ENCODE data around the gene SLC2A4.

SLC2A4 gene

GRCh38 chr17:7306911-7307685, 25.6 kb downstream of the SLC2A4 start, which contains the start of gene EIF5A:
Gene EIF5A, plus strand, starts transcription at chr17:7307628. Its CDS starts 2,008 bp downstream, at chr17:7309636.
- DNase-seq (ENCODE audit: low read depth): peak; percentile 100

GRCh38 chr17:7307686-7308624, 26.4 kb downstream of the SLC2A4 start:
- no peak for DNase-seq (ENCODE audit: low read depth)

DNA sequence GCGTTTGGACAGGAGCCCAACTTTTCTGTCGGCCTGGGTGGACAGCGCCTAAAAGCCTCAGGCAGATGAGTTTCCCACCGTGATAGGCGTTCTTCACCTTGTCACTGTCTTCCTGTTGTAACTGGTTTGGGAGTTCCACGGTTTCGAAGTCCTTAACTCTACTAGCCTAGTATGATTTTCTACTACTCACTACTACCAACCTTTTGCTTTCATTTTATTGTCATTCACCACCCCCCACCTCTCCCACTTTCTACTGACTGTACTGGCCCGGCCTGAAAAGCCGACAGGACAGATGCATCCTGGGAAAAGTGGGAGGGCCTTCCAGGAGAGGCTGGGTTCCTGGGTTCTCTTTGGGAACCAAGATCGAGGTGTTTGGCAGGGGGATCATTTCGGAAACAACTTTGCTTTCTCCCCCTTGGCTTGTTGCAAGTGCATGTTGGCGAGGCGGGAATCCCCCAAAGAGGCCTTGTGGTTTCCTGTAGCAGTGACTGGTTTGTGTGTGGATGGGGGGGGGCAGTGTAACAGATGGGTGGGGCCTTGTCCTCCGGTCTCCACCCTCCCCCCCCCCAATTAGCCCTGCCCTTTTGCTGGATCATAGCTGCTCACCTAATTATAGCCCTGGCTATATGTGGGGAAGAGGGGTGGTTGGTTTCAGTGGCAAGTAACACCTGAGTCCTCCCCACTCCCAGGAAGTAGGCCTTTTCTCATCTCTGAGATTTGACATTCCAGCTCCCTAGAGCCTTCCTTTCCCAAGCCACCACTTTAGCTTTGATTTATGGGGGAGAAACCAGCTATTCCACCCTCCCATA, 27.3 kb downstream of the SLC2A4 start:
- DNase-seq (ENCODE audit: low read depth): peak; percentile 55

- DNase-seq (ENCODE audit: low read depth): no peak
These were observed 28.1 kb downstream of the SLC2A4 start for GRCh38 chr17:7309628-7310027.

GRCh38 chr17:7311110-7311705, 29.7 kb downstream of the SLC2A4 start:
- DNase-seq (ENCODE audit: low read depth): no peak

DNA sequence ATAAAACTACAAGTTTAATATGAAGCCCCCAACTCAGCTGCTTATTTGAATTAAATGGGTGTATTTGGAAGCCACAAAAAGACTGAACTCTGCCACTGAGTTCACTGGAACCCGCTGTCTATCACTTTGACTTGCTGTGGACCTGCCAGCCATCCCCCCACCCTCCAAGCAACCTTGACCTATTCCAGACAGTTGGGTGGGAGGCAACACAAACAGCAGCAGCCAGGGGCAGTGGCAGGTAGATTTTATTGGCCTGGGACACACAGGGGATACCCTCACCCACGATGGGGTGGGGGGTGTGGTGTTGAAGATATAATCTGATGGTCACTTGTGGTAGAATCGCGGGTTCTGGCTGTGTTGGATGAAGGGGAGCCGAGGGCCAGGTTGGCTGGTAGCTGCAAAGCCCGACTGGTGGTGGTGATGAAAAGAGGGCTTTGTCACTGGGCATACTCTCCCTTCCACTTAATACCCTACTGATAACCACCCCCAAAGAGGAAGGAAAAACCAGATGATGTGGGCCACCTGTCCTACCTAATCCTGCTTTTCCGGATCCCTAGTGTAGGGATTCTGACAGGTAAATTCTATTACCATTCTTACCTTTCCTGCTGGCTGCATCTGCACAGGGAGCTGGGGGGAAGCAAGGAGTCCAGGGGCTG, 31.0 kb downstream of the SLC2A4 start:
- DNase-seq (ENCODE audit: low read depth): no peak

- no peak for DNase-seq (ENCODE audit: low read depth)
These were observed 31.8 kb downstream of the SLC2A4 start for GRCh38 chr17:7313088-7313889.

DNA sequence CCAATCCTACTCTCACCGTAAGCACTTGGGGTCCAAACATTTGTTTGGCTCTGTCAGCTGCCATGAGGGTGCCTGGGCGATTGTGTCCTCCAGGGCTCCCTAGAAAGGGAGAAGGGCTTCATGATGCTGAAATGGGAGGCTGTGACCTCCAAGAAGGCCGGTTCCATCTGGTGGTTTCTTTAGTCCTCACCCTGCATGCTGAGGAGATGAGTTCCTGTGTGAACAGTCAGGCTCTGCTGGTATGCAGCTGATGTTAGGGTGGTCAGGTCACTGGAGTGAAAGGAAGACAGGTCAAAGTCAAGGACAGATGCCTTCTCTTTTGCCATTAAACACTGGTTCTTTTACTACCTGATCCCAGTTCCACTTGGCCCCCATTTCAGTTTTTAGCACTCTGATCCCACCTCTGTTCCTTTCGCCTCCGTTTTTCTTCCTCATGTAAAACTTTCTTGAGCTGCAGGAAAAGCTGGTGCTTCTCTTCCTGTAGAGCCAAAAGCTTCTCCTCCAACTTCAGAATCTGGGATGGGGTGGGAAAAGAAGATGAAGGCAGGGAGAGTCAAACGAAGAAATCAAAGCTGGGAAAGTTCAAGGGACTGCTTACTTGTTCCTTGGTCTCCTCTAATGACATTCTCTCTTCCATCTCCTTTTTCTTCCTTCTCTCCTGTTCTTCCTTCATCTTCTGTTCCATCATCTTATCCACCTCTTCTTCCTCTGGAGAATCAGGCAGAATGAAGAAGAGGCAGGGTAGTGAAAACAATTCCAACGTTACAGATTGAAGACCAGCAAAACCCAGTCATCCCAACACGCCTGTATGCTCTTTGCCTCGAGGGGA, 32.6 kb downstream of the SLC2A4 start:
- no peak for DNase-seq (ENCODE audit: low read depth)

- peak; percentile 89 for DNase-seq (ENCODE audit: low read depth)
These were observed 33.4 kb downstream of the SLC2A4 start, which contains the start of gene GPS2 for GRCh38 chr17:7314719-7315569. Gene GPS2, minus strand, starts transcription at chr17:7315360. Its CDS starts 308 bp downstream, at chr17:7315052.

GRCh38 chr17:7315570-7316235, 34.2 kb downstream of the SLC2A4 start:
- no peak for DNase-seq (ENCODE audit: low read depth)

- no peak for DNase-seq (ENCODE audit: low read depth)
These were observed 35.8 kb downstream of the SLC2A4 start for GRCh38 chr17:7317161-7317803.

GRCh38 chr17:7318121-7318860, 36.8 kb downstream of the SLC2A4 start:
- DNase-seq (ENCODE audit: low read depth): no peak

DNA sequence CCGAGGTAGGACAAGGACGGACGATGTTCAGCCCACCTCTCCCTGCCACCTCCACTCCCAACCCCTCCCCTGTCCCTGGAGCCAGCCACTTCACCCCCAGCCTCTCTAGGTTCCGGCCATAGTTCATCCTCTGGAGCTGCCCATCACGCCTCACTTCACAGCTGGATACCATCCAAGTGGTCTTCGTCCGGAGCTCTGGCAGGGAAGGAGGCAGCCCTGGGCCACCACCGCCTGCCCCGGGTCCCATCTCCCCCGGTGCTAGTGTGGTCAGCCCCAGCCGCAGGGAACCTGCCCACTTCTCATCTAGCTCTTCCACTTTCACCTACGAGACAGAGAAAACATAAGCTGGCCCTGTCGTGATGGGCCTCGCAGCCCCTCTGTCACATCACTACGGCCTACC, 39.9 kb downstream of the SLC2A4 start:
- DNase-seq (ENCODE audit: low read depth): no peak

GRCh38 chr17:7322520-7323194, 41.1 kb downstream of the SLC2A4 start:
- no peak for DNase-seq (ENCODE audit: low read depth)

GRCh38 chr17:7323731-7324437, 42.4 kb downstream of the SLC2A4 start:
- DNase-seq (ENCODE audit: low read depth): peak; percentile 39

Data from stimulated activated CD8-positive, alpha-beta memory T cell treated with anti-CD3 and anti-CD28 coated beads, Interleukin-15, amount 100 ng/mL, for 24 hours (primary cell).